Measurements from ENCODE around the gene RBM15B.

RBM15B gene

GRCh38 chr3:51445544-51446280 lies 54.6 kb downstream of the RBM15B start:
- no peak for DNase-seq (ENCODE audit: low spot score)

All from globus pallidus (tissue), 1 donor.